ENCODE results near the gene VPS37C.
A peak's percentile ranks its signal among the peaks of the same experiment; 100 is the strongest.

VPS37C gene

DNA sequence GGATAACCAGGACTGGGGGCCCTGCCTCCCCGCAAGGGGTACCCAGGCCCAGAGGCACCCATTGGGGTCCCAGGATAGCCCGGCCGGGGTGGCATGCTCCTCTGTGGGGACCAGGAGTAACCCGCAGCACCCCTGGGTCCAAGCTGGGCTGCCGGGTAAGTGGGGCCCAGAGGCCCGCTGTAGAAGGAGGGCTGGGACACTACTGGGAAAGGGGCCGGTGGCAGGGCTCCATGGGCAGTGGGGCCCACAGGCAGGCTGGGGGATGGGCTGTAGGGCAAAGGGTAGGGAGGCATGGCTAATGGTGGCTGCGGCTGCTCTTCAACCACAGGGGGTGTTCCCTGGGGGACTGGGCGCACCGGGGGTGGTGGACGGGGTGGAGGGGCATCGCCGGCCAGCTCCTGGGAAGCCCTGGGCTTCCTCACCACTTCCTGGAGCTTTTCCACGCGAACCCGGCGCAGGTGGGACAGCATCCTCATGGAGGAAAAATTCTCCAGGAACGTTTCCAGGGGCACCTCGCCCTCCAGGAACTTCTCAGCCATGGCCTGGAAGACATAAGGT is 29.1 kb downstream of the VPS37C start:
- TF ChIP-seq, protein P1, sequence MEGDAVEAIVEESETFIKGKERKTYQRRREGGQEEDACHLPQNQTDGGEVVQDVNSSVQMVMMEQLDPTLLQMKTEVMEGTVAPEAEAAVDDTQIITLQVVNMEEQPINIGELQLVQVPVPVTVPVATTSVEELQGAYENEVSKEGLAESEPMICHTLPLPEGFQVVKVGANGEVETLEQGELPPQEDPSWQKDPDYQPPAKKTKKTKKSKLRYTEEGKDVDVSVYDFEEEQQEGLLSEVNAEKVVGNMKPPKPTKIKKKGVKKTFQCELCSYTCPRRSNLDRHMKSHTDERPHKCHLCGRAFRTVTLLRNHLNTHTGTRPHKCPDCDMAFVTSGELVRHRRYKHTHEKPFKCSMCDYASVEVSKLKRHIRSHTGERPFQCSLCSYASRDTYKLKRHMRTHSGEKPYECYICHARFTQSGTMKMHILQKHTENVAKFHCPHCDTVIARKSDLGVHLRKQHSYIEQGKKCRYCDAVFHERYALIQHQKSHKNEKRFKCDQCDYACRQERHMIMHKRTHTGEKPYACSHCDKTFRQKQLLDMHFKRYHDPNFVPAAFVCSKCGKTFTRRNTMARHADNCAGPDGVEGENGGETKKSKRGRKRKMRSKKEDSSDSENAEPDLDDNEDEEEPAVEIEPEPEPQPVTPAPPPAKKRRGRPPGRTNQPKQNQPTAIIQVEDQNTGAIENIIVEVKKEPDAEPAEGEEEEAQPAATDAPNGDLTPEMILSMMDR (conservative IDR thresholded peaks at IDR 0.05; ENCODE audit: low read depth, low read length) = no peak
- H3K4me3 ChIP-seq (ENCODE audit: low read depth, low read length) = no peak overlapping the region
- DNase-seq (ENCODE audit: low read depth) = no peak

DNA sequence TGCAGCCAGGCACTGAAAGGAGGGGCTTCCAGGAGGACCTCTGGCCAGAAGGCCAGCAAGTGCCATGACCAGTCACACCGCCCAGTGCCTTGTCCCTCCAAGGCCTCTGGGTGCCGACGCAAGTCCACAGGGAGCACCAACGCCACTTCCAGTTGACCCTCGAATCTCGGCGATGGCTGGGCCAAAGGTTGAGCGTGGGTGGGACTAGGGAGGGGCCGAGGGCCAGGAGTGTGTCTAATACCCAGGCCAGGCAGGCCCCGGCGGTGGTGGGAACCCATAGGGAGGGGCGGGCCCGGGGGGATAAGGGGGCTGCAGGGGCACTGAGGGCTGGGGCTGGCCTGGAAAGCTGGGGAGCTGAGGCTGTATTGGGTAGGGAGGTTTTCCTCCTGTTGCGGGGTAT is 29.6 kb downstream of the VPS37C start:
- DNase-seq (ENCODE audit: low read depth) = no peak
- no peak overlapping the region for H3K4me3 ChIP-seq (ENCODE audit: low read depth, low read length)
- TF ChIP-seq, protein P1 (conservative IDR thresholded peaks at IDR 0.05; ENCODE audit: low read depth, low read length) = no peak

DNA sequence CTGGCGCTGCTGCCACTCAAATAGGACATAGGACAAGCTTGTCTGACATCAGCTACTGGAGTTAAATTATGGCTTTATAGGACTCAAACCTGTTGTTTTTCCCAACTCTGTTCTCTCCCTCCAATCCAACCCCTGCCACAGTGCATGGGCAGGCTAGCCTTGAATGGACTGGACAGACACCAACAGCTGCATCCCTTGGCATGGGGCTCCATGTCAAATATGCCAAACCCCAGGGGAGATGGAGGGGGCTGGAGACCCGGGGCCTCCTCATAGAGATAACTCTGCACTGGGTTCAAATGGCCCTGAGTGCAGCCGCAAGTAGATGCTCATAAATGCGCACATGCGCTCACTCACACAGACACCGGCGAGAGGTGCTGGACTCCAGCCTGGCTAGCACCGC is 30.0 kb downstream of the VPS37C start:
- no peak for DNase-seq (ENCODE audit: low read depth)
- TF ChIP-seq, protein P1 (conservative IDR thresholded peaks at IDR 0.05; ENCODE audit: low read depth, low read length) = no peak

DNA sequence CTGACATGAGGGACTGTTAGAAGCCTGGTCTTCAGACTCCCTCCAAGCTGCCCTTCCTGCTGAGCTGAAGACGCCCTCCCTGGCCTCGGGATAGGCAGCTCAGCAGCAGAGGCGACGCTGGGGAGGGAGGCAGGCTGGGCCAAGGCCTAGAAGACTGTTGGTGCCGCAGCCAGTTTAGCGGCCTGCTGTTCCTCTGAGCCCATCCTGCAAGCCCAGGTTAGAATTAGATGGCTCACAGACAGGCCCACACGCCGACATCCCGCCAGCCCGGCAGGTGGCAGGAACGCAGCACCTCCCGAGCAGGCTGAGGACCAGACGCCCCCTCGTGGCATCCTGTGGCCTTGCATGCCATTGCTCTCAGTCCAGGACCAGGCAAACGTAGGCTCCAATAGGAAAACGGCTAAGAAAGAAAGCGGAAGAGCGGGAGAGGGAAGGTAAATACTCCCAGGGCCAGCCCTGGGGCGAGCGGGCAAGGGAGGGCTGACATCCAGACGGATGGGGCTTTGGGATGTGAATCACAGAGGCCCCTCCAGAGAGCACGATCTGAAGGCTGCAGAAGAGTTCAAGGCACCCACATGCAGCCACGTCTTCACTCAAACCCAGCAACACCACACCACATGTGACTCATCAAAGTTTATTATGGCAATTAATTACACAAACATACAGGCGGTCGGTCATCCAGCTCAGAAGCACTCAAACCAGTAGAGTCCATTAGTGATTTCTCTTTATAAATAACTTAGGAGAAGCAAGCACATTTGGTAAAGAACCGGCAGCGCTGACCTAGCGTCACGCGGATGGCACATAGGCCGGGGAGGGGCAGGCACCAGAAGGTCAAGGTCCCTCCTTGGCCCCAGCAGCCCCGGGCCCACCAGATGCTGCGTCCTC is 31.3 kb downstream of the VPS37C start:
- TF ChIP-seq, protein P1 (conservative IDR thresholded peaks at IDR 0.05; ENCODE audit: low read depth, low read length) = peak; percentile 100
- peak overlapping the region; percentile 39 for H3K4me3 ChIP-seq (ENCODE audit: low read depth, low read length)
- DNase-seq (ENCODE audit: low read depth) = peak; percentile 93

More for the DNA sequence above, 30.0 kb downstream of the VPS37C start:
- H3K4me3 ChIP-seq (ENCODE audit: low read depth, low read length) = no peak overlapping the region

DNA sequence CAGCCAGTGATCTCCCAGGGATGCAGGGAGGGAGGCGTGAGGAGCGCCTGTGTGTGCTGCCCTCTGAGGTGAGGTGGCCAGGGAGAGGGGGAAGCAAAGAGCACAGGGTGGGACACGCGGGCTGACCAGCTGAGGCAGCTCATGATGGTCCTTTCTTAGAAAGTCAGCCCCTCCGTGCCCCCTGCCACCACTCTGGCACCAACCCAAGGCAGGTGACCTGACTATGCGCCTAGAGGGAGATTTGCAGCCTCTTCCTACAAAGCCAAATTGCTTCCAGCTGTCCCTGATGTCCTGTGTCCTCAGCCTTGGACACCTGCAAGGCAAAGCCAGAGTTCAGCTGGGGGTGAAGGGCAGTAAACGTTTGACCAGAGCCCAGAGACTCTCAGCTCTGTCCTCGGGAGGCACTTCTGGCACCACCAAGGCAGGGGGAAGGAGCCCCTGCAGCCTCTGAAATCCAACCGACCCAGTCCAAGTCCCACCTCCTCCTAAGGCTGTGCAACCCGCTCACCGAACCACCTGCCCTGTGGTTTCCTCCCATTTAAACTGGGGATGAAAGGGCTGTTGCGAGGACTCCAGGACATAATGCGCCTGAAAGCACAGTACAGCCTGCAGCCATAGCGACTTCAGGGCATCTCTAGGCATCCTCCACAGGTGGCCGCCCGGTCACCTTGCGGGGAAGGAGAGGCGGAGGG is 32.1 kb downstream of the VPS37C start:
- TF ChIP-seq, protein P1 (conservative IDR thresholded peaks at IDR 0.05; ENCODE audit: low read depth, low read length) = no peak

DNA sequence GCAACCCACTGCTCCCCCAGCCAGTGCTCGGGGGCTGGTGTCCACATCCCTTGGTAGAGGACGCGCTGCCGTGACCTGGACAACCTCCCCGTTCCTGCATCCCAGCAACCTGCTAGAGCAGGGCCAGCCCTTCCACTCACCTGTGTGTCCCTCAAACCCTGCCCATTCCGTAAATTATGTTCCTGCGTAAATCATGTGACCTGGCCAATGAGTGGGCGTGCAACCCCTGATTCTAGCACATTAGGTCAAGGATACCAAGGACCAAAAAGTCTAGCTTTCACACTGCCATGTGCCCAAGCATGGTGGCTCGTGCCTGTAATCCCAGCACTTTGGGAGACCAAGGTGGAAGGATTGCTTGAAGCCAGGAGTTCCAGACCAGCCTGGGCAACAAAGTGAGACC is 33.2 kb downstream of the VPS37C start:
- TF ChIP-seq, protein P1 (conservative IDR thresholded peaks at IDR 0.05; ENCODE audit: low read depth, low read length) = no peak
- no peak for DNase-seq (ENCODE audit: low read depth)
- no peak overlapping the region for H3K4me3 ChIP-seq (ENCODE audit: low read depth, low read length)

More for the DNA sequence above, 32.1 kb downstream of the VPS37C start:
- no peak for DNase-seq (ENCODE audit: low read depth)
- H3K4me3 ChIP-seq (ENCODE audit: low read depth, low read length) = no peak overlapping the region
